IMR-90 (cell line): ENCODE results near the gene MAGI3. TPM values are rescaled to one million over a fixed set of nuclear protein-coding genes. Genes with fewer than 3 reads are reported as not detected.
A peak's percentile ranks its signal among the peaks of the same experiment; 100 is the strongest.

Source experiments
- ATAC-seq: fragments of 200-7000 bp; cut with Tn5 transposase; 2 replicates; pipeline ENCODE4 v1.9.1; 2020; ENCODE audit warnings: low read depth, mild to moderate bottlenecking, moderate library complexity
- BruUV-seq: library from RNA; stranded (reverse); fragments of 400-500 nt; replicated peaks from 2 replicates; lab custom pipeline; 2021; lab: Mats Ljungman, UMichigan
- CTCF ChIA-PET: fragments of 300-600 bp; formaldehyde crosslinking; extraction: SDS; loops from one replicate; lab custom pipeline; 2021; ENCODE audit warnings: antibody characterized with exemption; lab: Yijun Ruan, JAX
- POLR2A ChIA-PET: fragments of 300-600 bp; sonication (Branson Sonifier 250); formaldehyde crosslinking; loops from one replicate; lab custom pipeline; 2022; ENCODE audit warnings: antibody characterized with exemption; ENCODE audit not compliant: unreplicated experiment; lab: Charles Lee
- DNase-seq: peaks from one replicate; pipeline ENCODE4 v3.0.0; 2013
- H2AFZ ChIP-seq: replicated peaks from 2 replicates; pipeline ENCODE3; 2013; ENCODE audit warnings: low read length, mild to moderate bottlenecking; ENCODE audit not compliant: poor library complexity
- H2AK5ac ChIP-seq: 2 replicates; pipeline ENCODE4 v1.6.1; 2013; ENCODE audit warnings: low read depth, low read length, inconsistent platforms
- H2AK9ac ChIP-seq: replicated peaks from 2 replicates; pipeline ENCODE3; 2013; ENCODE audit warnings: mild to moderate bottlenecking, low read depth, low read length, moderate library complexity; ENCODE audit not compliant: poor library complexity
- H2BK120ac ChIP-seq: 2 replicates; pipeline ENCODE4 v1.6.1; 2013; ENCODE audit warnings: low read depth, low read length, inconsistent platforms
- H2BK15ac ChIP-seq: 3 replicates; pipeline ENCODE4 v1.6.1; 2013; ENCODE audit warnings: low read depth, low read length, inconsistent platforms
- H2BK20ac ChIP-seq: 2 replicates; pipeline ENCODE4 v1.6.1; 2013; ENCODE audit warnings: low read depth, mild to moderate bottlenecking, inconsistent platforms, low read length, moderate library complexity
- H2BK5ac ChIP-seq: 2 replicates; pipeline ENCODE4 v1.6.1; 2013; ENCODE audit warnings: mild to moderate bottlenecking, low read depth, low read length, inconsistent platforms; ENCODE audit not compliant: poor library complexity, severe bottlenecking
- H3K14ac ChIP-seq: replicated peaks from 2 replicates; pipeline ENCODE4 v1.6.1; 2013; ENCODE audit warnings: low read depth, low read length, inconsistent platforms
- H3K18ac ChIP-seq: 2 replicates; pipeline ENCODE4 v1.6.1; 2013; ENCODE audit warnings: low read depth, low read length, control low read depth
- H3K23ac ChIP-seq: 2 replicates; pipeline ENCODE4 v1.6.1; 2013; ENCODE audit warnings: low read depth, low read length, inconsistent platforms
- H3K27ac ChIP-seq: 2 replicates; pipeline ENCODE4 v1.5.1; 2013; ENCODE audit warnings: mild to moderate bottlenecking, control low read depth, low read length; ENCODE audit not compliant: insufficient read depth
- H3K27me3 ChIP-seq: 2 replicates; pipeline ENCODE4 v1.6.1; 2013; ENCODE audit warnings: low read length; ENCODE audit not compliant: control insufficient read depth, insufficient read depth
- H3K36me3 ChIP-seq: 2 replicates; pipeline ENCODE4 v1.6.1; 2013; ENCODE audit warnings: low read length, mixed read lengths; ENCODE audit not compliant: control insufficient read depth, insufficient read depth
- H3K4ac ChIP-seq: 2 replicates; pipeline ENCODE4 v1.6.1; 2013; ENCODE audit warnings: low read depth, low read length, inconsistent platforms
- H3K4me1 ChIP-seq: 2 replicates; pipeline ENCODE4 v1.6.1; 2013; ENCODE audit warnings: low read length, mixed read lengths; ENCODE audit not compliant: control insufficient read depth, insufficient read depth
- H3K4me2 ChIP-seq: 2 replicates; pipeline ENCODE4 v1.6.1; 2013; ENCODE audit warnings: low read depth, mild to moderate bottlenecking, control low read depth, low read length, moderate library complexity
- H3K4me3 ChIP-seq: 2 replicates; pipeline ENCODE4 v1.5.1; 2013; ENCODE audit warnings: low read depth, mild to moderate bottlenecking, control low read depth, low read length, moderate library complexity; ENCODE audit not compliant: insufficient read depth
- H3K56ac ChIP-seq: 2 replicates; pipeline ENCODE4 v1.6.1; 2013; ENCODE audit warnings: low read length, inconsistent platforms; ENCODE audit not compliant: insufficient read depth; ENCODE audit errors: extremely low read depth
- H3K79me1 ChIP-seq, 2 experiments: 2 replicates each; pipeline ENCODE4 v1.6.1; 2013; ENCODE audit warnings: low read length in 2 of 2, inconsistent platforms in 1 of 2, low read depth in 1 of 2
- H3K9ac ChIP-seq: 2 replicates; pipeline ENCODE4 v1.6.1; 2013; ENCODE audit warnings: low read depth, low read length, control low read depth
- H3K9me1 ChIP-seq: 2 replicates; pipeline ENCODE4 v1.6.1; 2013; ENCODE audit warnings: low read length, inconsistent platforms; ENCODE audit not compliant: insufficient read depth
- H3K9me3 ChIP-seq: 2 replicates; pipeline ENCODE4 v1.6.1; 2013; ENCODE audit warnings: low read length; ENCODE audit not compliant: control insufficient read depth, insufficient read depth
- H4K20me1 ChIP-seq: 2 replicates; pipeline ENCODE4 v1.6.1; 2013; ENCODE audit warnings: low read length, inconsistent platforms; ENCODE audit not compliant: insufficient read depth
- H4K5ac ChIP-seq: 2 replicates; pipeline ENCODE4 v1.6.1; 2013; ENCODE audit warnings: mild to moderate bottlenecking, low read depth, low read length, control low read depth
- H4K8ac ChIP-seq, 2 experiments: 2 replicates each; pipeline ENCODE4 v1.6.1; 2013; ENCODE audit warnings: low read depth in 2 of 2, low read length in 2 of 2, control low read depth in 1 of 2, inconsistent platforms in 1 of 2
- H4K91ac ChIP-seq: 2 replicates; pipeline ENCODE4 v1.6.1; 2013; ENCODE audit warnings: low read depth, low read length, inconsistent platforms; ENCODE audit not compliant: insufficient read depth
- CEBPB ChIP-seq: IDR thresholded peaks from 2 replicates; pipeline ENCODE4 v1.6.1; 2012; ENCODE audit warnings: low read depth, low read length, improper control_type of control experiment
- SMC3 ChIP-seq: fragments of 150-350 bp; IDR thresholded peaks from 2 replicates; pipeline ENCODE4 v1.6.1; 2016; ENCODE audit warnings: low read depth, mild to moderate bottlenecking, antibody characterized with exemption, low read length, moderate library complexity
- WGBS, 2 experiments: methylation state at CpG; one replicate each; pipeline versions ENCODE4 v1.1.5 to v1.1.7; 2013; ENCODE audit warnings: missing lambda C conversion rate in 2 of 2; ENCODE audit not compliant: insufficient read length in 1 of 2; ENCODE audit errors: extremely low coverage in 2 of 2; 5-methylcytosine and 5-hydroxymethylcytosine counted together
- dilution Hi-C: fragments of 300-500 bp; cut with HindIII; formaldehyde crosslinking; loops from one replicate; pipeline ENCODE4 v1.14.3; 2018; ENCODE audit warnings: low sequenced_read_pairs; ENCODE audit not compliant: unreplicated experiment
- in situ Hi-C: fragments of 300-500 bp; cut with MboI; formaldehyde crosslinking; loops from 3 replicates; pipeline ENCODE4 v1.14.3; 2019; ENCODE audit warnings: low sequenced_read_pairs, inconsistent platforms, mixed read lengths
- intact Hi-C: fragments of 100-400 bp; cut with micrococcal nuclease; formaldehyde crosslinking; loops from 2 replicates; pipeline ENCODE4 v1.10.0; 2022
- polyA plus RNA-seq, 3 experiments: library from polyadenylated mRNA; depleted of rRNA; stranded (reverse); fragments of >200 nt; gene quantifications; 2 replicates each; pipeline ENCODE4 v1.2.3, GENCODE V29; 2012; ENCODE audit warnings: low replicate concordance in 1 of 3
- total RNA-seq: library from RNA; depleted of rRNA; stranded (reverse); fragments of >200 nt; gene quantifications from 2 replicates; pipeline ENCODE4 v1.2.3, GENCODE V29; 2012

MAGI3 gene
- total and polyA plus RNA-seq, 2 of the 4 experiments (the other 2 are of a cell fraction) = 2.5 to 8.8 TPM

DNA sequence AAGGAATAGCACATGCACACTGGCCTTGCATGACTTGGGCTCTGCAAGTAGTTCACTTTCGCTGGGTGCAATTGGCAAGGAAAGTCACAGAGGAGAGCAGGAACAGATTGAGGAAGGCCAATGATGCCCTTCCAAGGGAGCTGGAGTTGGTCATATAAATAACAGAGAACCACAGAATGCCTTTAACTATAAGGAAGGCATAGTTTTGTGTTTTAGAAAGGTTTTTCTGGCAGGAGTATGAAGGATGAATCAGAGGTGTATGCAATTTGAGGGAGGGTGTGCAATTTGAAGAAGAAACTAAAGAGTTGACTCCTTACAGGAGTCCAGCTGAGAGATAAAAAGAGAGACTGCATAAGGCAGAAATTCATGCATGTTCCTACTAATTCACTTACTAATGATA, 256.8 kb downstream of the MAGI3 start:
- Histone ChIP-seq H3K9me3 (no peaks in the 10 kb centered on the region), H3K9me1 (peaks cover 2% of the 10 kb centered on the region; the same call in 1 of the 2 replicates), H3K4me1 (0 out of 2 replicates have a peak, but pooled peaks cover 2% of the 10 kb centered on the region), H3K4me2 (no peak overlapping the region), H3K36me3 (peaks cover 2% of the 10 kb centered on the region; the same call in 1 of the 2 replicates), H2BK5ac (no peak overlapping the region), H2BK15ac (no peak overlapping the region), H2BK120ac (no peak overlapping the region), H2AK9ac (no peak overlapping the region), H3K4me3 (no peak overlapping the region), H3K27ac (no peak overlapping the region), H4K5ac (no peak overlapping the region), H2AFZ (no peak overlapping the region), H3K27me3 (no peaks in the 10 kb centered on the region), H3K23ac (no peak overlapping the region), H3K18ac (no peak overlapping the region), H3K79me1 (no peaks in the 10 kb centered on the region), H4K20me1 (no peaks in the 10 kb centered on the region), H2AK5ac (no peak overlapping the region), H3K56ac (no peak overlapping the region), H3K14ac (no peak overlapping the region; the same call in 1 of the 2 replicates), H4K91ac (no peak overlapping the region), H4K8ac (no peak overlapping the region), H2BK20ac (no peak overlapping the region), H3K4ac (no peak overlapping the region), H3K9ac (no peak overlapping the region)
- DNase-seq = peak; percentile 73
- TF ChIP-seq CEBPB (0 out of 2 replicates have a peak, but pooled peaks have one; percentile 24), SMC3 (no peak)
- peak; percentile 74 for ATAC-seq
- in situ Hi-C loops = no loop called here
- POLR2A ChIA-PET = no interaction called here
- intact Hi-C loops = no loop called here
- 86% methylated on average over 1 of the region's 1 CpG; no CpG with 5 or more reads in 1 of the 2 experiments for WGBS, 2 experiments
- dilution Hi-C loops = no loop called here
- CTCF ChIA-PET = no interaction called here
- no TSS peak for BruUV-seq
